Aorta (tissue), 5 donors: ENCODE results near the gene ABCC2. TPM values are rescaled to one million over a fixed set of nuclear protein-coding genes. Genes with fewer than 3 reads are reported as not detected.
"Not testable (repeated sequence)": the region's sequence is repeated elsewhere in the genome, so short reads cannot be mapped to it uniquely, and the experiment has no call there.

ENCODE experiments used
- ATAC-seq: fragments of 200-7000 bp; cut with Tn5 transposase; one replicate; pipeline ENCODE4 v1.9.1; 2022; ENCODE audit warnings: moderate library complexity; ENCODE audit not compliant: low FRiP score
- DNase-seq, 2 donors: peaks; one replicate each; pipeline ENCODE4 v3.0.0-alpha.2; 2020
- H3K27ac ChIP-seq, 2 donors: one replicate each; pipeline ENCODE4 v1.5.1; 2013; ENCODE audit warnings: low read length in 2 of 2, mild to moderate bottlenecking in 2 of 2, moderate library complexity in 2 of 2, control low read depth in 1 of 2, inconsistent platforms in 1 of 2, low read depth in 1 of 2
- H3K27me3 ChIP-seq, 2 donors: one replicate each; pipeline ENCODE4 v1.6.1; 2013; ENCODE audit warnings: control low read depth in 1 of 2, low read length in 1 of 2, mild to moderate bottlenecking in 1 of 2, moderate library complexity in 1 of 2; ENCODE audit not compliant: insufficient read depth in 2 of 2, control insufficient read depth in 1 of 2
- H3K36me3 ChIP-seq, 2 donors: one replicate each; pipeline ENCODE4 v1.6.1; 2013; ENCODE audit warnings: control low read depth in 1 of 2, low read length in 1 of 2, mild to moderate bottlenecking in 1 of 2; ENCODE audit not compliant: insufficient read depth in 2 of 2, control insufficient read depth in 1 of 2
- H3K4me1 ChIP-seq, 2 donors: one replicate each; pipeline ENCODE4 v1.6.1; 2013; ENCODE audit warnings: low read length in 2 of 2, control low read depth in 1 of 2, mild to moderate bottlenecking in 1 of 2, moderate library complexity in 1 of 2; ENCODE audit not compliant: insufficient read depth in 2 of 2, control insufficient read depth in 1 of 2
- H3K4me3 ChIP-seq, 2 donors: one replicate each; pipeline ENCODE4 v1.5.1; 2013; ENCODE audit warnings: low read length in 2 of 2, control low read depth in 1 of 2, mild to moderate bottlenecking in 1 of 2
- H3K9me3 ChIP-seq: one replicate; pipeline ENCODE4 v1.6.1; 2013; ENCODE audit warnings: mild to moderate bottlenecking, low read length; ENCODE audit not compliant: control insufficient read depth
- WGBS, 2 donors: extraction: QIAGEN DNeasy Blood & Tissue Kit; methylation state at CpG; one replicate each; pipeline ENCODE4 v1.1.7; 2013; 5-methylcytosine and 5-hydroxymethylcytosine counted together
- intact Hi-C, 2 donors: fragments of 100-400 bp; cut with DNase I; formaldehyde crosslinking; loops; one replicate each; pipeline versions ENCODE4 v1.14.2 to v1.15.0; 2022
- polyA plus RNA-seq, 2 donors: library from polyadenylated mRNA; stranded (reverse); fragments of 200-250 nt; gene quantifications; one replicate each; pipeline ENCODE4 v1.2.3, GENCODE V29; 2013
- total RNA-seq, 2 donors: library from RNA; stranded (reverse); fragmentation: NEBNext Ultra II Directional; extraction: Animal tissue kit (Norgen Biotek cat#: 25700); gene quantifications; one replicate each; pipeline ENCODE4 v1.2.1, GENCODE V29; 2021
- donor health status: healthy with polysubstance abuse.
- donor health status: Bipolar disorder and iron deficiency.
- donor health status: DM: no; HTN: no; CAD: no.
- donor health status: DM: no; HTN: no; CAD: no.
- donor health status: DM: yes; HTN: yes; CAD: no.

ABCC2 gene
- total and polyA plus RNA-seq, 4 donors, result 0.33 to 4.5 (median 2.6) TPM

DNA sequence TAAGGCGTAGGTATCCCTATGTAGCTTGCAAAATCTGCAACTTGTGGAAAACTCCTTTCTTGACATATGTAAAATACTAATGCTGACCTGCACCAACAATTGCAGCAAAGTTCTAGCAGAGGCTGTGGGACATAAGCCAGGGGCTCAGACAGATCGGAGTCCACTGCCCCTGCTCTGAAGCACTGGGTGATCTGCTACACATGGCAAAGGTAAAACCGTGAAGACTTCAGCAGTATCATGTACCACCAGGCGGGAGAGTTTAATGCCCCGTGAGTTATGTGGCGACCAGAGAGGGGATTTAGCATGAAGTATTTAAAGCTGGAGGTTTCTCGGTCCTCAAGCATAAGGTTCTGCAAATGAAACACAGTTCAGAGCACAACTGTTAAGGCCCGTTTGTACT is 76.4 kb downstream of the ABCC2 start:
- no peaks in the 10 kb centered on the region for H3K9me3 ChIP-seq
- no peaks in the 10 kb centered on the region for H3K27me3 ChIP-seq
- no peak overlapping the region for H3K4me3 ChIP-seq
- no peaks in the 10 kb centered on the region for H3K4me1 ChIP-seq
- WGBS, 2 donors, result 82 to 84% methylated on average over 8 of the region's 8 CpGs
- DNase-seq, result no peak
- H3K36me3 ChIP-seq, result no peaks in the 10 kb centered on the region
- H3K27ac ChIP-seq, result no peak overlapping the region
- ATAC-seq, result no peak
- intact Hi-C loops, result no loop called here

DNA sequence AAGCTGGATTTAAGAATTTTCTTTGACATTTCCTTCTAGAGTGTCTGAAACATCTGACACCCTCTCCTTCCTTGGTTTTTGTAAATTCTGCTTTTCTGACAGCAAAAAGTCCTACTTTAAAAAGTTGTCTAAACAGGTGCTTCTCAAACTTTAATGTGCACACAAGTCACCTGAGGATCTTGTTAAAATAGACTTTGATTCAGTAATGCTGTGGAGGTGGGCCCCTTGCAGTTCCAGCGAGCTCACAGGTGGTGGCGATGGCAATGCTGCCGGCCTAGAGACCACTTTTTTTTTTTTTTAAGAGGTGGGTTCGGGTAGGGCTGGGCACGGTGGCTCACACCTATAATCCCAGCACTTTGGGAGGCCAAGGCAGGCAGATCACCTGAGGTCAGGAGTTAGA is 77.1 kb downstream of the ABCC2 start:
- no peak overlapping the region for H3K4me3 ChIP-seq
- 28 to 35% methylated on average over 5 of the region's 5 CpGs for WGBS, 2 donors
- H3K27me3 ChIP-seq, result no peaks in the 10 kb centered on the region
- intact Hi-C loops, result no loop called here
- H3K9me3 ChIP-seq, result no peaks in the 10 kb centered on the region
- no peak overlapping the region for H3K27ac ChIP-seq
- no peak for DNase-seq
- H3K36me3 ChIP-seq, result no peaks in the 10 kb centered on the region
- H3K4me1 ChIP-seq, result no peaks in the 10 kb centered on the region
- no peak for ATAC-seq

DNA sequence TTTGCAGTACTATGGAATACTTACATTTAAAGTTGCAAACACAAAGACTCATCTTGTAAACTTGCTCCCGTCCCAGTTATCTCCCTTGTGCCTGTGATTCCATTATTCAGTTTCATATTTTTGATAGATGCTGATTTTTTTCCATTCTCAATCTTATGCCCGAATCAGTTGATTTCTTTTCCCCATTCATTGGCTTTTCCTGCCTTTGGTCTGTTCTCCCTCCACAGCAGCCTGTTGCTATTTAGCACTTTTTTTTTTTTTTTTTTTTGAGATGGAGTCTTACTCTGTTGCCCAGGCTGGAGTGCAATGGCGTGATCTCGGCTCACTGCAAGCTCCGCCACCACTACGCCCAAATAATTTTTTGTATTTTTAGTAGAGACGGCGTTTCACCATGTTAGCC is 78.0 kb downstream of the ABCC2 start:
- ATAC-seq, result no peak
- Histone ChIP-seq H3K4me3 (no peak overlapping the region), H3K27ac (no peak overlapping the region), H3K4me1 (no peaks in the 10 kb centered on the region), H3K36me3 (no peaks in the 10 kb centered on the region), H3K9me3 (no peaks in the 10 kb centered on the region), H3K27me3 (no peaks in the 10 kb centered on the region)
- intact Hi-C loops, result no loop called here
- WGBS, 2 donors, result 91% methylated on average over 8 of the region's 8 CpGs
- no peak for DNase-seq

DNA sequence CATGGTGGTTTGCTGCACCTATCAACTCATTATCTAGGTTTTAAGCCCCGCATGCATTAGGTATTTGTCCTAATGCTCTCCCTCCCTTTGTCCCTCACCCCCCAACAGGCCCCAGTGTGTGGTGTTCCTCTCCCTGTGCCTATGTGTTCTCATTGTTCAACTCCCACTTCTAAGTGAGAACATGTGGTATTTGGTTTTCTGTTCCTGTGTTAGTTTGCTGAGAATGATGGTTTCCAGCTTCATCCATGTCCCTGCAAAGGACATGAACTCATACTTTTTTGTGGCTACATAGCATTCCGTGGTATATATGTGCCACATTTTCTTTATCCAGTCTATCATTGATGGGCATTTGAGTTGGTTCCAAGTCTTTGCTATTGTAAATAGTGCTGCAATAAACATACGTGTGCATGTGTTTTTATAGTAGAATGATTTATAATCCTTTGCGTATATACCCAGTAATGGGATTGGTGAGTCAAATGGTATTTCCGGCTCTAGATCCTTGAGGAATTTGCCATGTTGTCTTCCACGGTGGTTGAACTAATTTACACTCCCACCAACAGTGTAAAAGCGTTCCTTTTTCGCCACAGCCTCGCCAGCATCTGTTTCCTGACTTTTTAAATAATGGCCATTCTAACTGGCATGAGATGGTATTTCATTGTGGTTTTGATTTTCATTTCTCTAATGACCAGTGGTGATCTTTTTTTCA is 81.2 kb downstream of the ABCC2 start:
- H3K4me1 ChIP-seq, H3K4me3 ChIP-seq, H3K9me3 ChIP-seq, ATAC-seq, DNase-seq, H3K27ac ChIP-seq, H3K27me3 ChIP-seq, H3K36me3 ChIP-seq, intact Hi-C loops: not testable (repeated sequence)
- 42 to 51% methylated on average over 9 of the region's 9 CpGs for WGBS, 2 donors

DNA sequence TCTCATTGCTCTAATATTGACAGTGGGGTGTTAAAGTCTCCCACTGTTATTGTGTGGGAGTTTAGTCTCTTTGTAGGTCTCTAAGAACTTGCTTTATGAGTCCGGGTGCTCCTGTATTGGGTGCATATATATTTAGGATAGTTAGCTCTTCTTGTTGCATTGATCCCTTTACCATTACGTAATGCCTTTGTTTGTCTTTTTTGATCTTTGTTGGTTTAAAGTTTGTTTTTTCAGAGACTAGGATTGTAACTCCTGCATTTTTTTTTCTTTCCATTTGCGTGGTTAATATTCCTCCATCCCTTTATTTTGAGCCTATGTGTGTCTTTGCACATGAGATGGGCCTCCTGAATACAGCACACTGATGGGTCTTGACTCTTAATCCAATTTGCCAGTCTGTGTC is 84.8 kb downstream of the ABCC2 start:
- H3K9me3 ChIP-seq, DNase-seq, ATAC-seq, H3K4me3 ChIP-seq, intact Hi-C loops, H3K4me1 ChIP-seq, H3K27me3 ChIP-seq, H3K27ac ChIP-seq, H3K36me3 ChIP-seq: not testable (repeated sequence)
- 60 to 87% methylated on average over 3 of the region's 3 CpGs for WGBS, 2 donors

DNA sequence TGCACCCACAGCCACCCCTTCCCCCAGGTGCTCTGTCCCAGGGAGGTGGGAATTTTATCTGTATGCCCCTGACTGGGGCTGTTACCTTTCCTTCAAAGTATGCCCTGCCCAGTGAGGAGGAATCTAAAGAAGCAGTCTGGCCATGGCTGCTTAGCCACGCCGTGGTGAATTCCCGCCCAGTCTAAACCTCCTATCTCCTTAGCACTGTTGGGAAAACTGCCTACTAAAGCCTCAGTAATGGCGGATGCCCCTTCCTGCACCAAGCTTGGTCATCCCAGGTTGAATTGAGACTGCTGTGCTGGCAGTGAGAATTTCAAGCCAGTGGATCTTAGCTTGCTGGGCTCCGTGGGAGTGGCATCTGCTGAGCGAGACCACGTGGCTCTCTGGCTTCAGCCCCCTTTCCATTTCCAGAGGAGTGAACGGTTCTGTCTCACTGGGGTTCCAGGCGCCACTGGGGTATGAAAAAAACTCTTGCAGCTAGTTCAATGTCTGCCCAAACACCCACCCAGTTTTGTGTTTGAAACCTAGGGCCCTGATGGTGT is 87.2 kb downstream of the ABCC2 start:
- Histone ChIP-seq H3K27ac (no peak overlapping the region), H3K4me1 (no peaks in the 10 kb centered on the region), H3K36me3 (no peaks in the 10 kb centered on the region), H3K9me3 (no peaks in the 10 kb centered on the region), H3K4me3 (no peak overlapping the region), H3K27me3 (no peaks in the 10 kb centered on the region)
- intact Hi-C loops, result no loop called here
- ATAC-seq (no peak), DNase-seq (no peak)
- WGBS, 2 donors, result 66% methylated on average over 9 of the region's 9 CpGs

DNA sequence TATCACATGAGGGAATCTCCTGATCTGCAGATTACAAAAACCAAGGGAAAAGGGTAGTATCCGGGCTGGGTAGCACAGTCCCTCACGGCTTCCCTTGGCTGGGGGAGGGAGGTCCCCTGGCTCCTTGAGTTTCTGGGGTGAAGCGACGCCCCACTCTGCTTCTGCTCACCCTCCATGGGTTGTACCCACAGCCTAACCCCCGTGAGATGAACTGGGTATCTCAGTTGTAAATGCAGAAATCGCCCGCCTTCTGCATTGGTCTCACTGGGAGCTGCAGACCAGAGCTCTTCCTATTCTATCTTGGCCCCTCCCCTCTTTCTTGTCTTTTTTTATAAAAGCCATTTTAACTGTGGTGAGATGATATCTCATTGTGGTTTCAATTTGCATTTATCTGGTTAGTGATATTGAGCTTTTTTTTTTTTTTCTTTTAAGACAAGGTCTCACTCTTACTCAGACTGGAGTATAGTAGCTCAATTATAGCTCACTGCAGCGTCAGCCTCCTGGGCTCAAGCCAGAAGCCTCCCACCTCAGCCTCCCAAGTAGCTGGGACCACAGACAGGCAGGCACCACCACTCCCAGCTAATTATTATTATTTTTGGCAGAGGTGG is 87.8 kb downstream of the ABCC2 start:
- ATAC-seq (no peak), DNase-seq (no peak)
- WGBS, 2 donors, result 83 to 85% methylated on average over 8 of the region's 8 CpGs
- no peaks in the 10 kb centered on the region for H3K4me1 ChIP-seq
- no peaks in the 10 kb centered on the region for H3K36me3 ChIP-seq
- no peaks in the 10 kb centered on the region for H3K9me3 ChIP-seq
- H3K4me3 ChIP-seq, result no peak overlapping the region
- H3K27me3 ChIP-seq, result no peaks in the 10 kb centered on the region
- intact Hi-C loops, result no loop called here
- H3K27ac ChIP-seq, result no peak overlapping the region

DNA sequence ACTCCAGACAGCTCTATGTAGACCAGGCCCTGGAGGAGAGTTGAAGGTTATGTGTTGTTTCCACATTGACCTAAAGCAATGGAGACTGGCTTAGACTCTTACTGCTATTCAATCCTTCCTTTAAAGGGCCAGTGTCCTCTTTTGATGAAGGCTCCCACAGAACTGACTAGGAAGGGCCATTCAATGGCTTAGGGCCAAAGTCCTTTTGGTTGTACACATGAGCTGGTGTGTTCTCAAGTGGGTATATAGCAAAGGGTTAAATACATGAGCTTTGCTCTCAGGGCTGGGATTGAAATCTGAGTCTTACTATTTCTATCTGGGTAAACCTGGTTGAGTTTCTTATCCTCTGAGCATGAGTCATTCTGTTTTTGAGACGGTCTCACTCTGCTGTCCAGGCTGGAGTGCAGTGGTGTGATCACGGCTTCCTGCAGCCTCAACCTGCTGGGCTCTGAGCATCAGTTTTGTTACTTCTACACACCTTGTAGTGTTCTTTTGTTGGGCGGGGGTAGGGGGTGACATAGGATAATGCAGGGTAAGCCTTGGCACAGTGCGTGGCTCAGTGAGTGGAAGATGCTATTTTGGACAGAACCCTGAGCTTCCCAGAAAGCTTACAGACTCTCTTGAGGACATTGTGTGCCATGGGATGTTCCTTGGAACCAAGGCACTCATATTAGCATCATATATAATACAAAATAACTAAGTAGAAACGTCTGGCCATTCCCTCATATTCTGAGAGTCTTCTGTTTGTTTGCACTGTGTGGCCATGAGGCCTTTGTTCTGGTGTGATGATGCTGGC is 90.1 kb downstream of the ABCC2 start:
- Histone ChIP-seq H3K9me3 (no peaks in the 10 kb centered on the region), H3K27me3 (no peaks in the 10 kb centered on the region), H3K27ac (no peak overlapping the region), H3K36me3 (peaks cover 2 to 5% of the 10 kb centered on the region in 2 donors), H3K4me3 (no peak overlapping the region), H3K4me1 (no peaks in the 10 kb centered on the region)
- ATAC-seq (no peak), DNase-seq (no peak)
- 56 to 61% methylated on average over 5 of the region's 5 CpGs for WGBS, 2 donors
- intact Hi-C loops, result no loop called here
